Type B pancreatic cell (in vitro differentiated cells): ENCODE results near the gene TTBK1. TPM values are rescaled to one million over a fixed set of nuclear protein-coding genes. Genes with fewer than 3 reads are reported as not detected.
A peak's percentile ranks its signal among the peaks of the same experiment; 100 is the strongest.

ENCODE experiments used
- DNase-seq: peaks from one replicate; pipeline ENCODE4 v3.0.0; 2021; ENCODE audit warnings: mixed read lengths; ENCODE audit not compliant: unreplicated experiment; ENCODE audit errors: extremely low spot score
- H3K27ac Mint-ChIP-seq: 2 replicates; pipeline ENCODE4 v1.8.0; 2021; ENCODE audit warnings: mild to moderate bottlenecking, mixed read lengths
- H3K27me3 Mint-ChIP-seq: 2 replicates; pipeline ENCODE4 v1.8.0; 2021; ENCODE audit warnings: mixed read lengths
- H3K36me3 Mint-ChIP-seq: 2 replicates; pipeline ENCODE4 v1.8.0; 2021; ENCODE audit warnings: mixed read lengths
- H3K4me1 Mint-ChIP-seq: one replicate; pipeline ENCODE4 v1.8.0; 2021; ENCODE audit warnings: mixed read lengths; ENCODE audit not compliant: unreplicated experiment
- H3K4me3 Mint-ChIP-seq: 2 replicates; pipeline ENCODE4 v1.8.0; 2021; ENCODE audit warnings: mild to moderate bottlenecking, mixed read lengths
- H3K9me3 Mint-ChIP-seq: 2 replicates; pipeline ENCODE4 v1.8.0; 2021; ENCODE audit warnings: mixed read lengths
- total RNA-seq: library from RNA; stranded (reverse); gene quantifications from 2 replicates; pipeline ENCODE4 v1.2.1, GENCODE V29; 2021; ENCODE audit warnings: low replicate concordance
- TF ChIP-seq, protein P1 (sequence below): fragments of 200-600 bp; sonication (generic); conservative IDR thresholded peaks from 2 replicates; pipeline ENCODE4 v1.5.0; 2021; ENCODE audit warnings: antibody characterized with exemption, mild to moderate bottlenecking

Gene TTBK1
- total RNA-seq, 1 donor from 2014 or later, result 1.7 TPM

DNA sequence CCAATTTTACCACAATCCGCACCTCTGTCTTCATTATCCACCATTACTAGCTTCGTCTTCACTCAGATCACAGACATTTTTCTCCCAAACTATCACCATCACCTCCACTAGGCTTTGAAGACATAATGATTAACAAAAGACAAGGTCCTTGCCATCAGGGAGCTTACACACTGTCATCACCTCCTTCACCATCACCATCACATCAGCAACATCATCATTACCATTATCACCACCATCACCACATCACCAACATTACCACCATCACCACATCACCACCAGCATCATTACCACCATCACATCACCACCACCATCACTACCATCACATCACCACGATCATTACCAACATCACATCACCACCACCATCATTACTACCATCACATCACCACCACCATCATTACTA, 50.4 kb downstream of the TTBK1 start:
- Mint-ChIP-seq H3K9me3 (no peaks in the 10 kb centered on the region), H3K27ac (no peak overlapping the region), H3K4me1 (no peaks in the 10 kb centered on the region), H3K36me3 (no peaks in the 10 kb centered on the region), H3K4me3 (no peak overlapping the region), H3K27me3 (peaks cover 21% of the 10 kb centered on the region)
- TF ChIP-seq, protein P1, sequence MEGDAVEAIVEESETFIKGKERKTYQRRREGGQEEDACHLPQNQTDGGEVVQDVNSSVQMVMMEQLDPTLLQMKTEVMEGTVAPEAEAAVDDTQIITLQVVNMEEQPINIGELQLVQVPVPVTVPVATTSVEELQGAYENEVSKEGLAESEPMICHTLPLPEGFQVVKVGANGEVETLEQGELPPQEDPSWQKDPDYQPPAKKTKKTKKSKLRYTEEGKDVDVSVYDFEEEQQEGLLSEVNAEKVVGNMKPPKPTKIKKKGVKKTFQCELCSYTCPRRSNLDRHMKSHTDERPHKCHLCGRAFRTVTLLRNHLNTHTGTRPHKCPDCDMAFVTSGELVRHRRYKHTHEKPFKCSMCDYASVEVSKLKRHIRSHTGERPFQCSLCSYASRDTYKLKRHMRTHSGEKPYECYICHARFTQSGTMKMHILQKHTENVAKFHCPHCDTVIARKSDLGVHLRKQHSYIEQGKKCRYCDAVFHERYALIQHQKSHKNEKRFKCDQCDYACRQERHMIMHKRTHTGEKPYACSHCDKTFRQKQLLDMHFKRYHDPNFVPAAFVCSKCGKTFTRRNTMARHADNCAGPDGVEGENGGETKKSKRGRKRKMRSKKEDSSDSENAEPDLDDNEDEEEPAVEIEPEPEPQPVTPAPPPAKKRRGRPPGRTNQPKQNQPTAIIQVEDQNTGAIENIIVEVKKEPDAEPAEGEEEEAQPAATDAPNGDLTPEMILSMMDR, result no peak
- no peak for DNase-seq

DNA sequence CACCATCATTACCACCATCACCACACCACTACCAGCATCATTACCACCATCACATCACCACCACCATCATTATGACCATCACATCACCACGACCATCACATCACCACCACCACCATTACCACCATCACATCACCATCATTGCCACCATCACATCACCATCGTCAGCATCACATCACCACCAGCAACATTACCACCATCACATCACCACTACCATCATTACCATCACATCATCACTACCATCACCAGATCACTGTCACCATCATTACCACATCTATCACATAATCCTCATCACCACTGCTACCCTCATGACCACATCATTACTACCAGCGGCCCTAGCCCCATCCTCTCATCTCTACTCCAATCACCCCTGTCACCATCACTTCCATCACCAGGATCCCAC, 51.3 kb downstream of the TTBK1 start:
- no peak for DNase-seq
- no peak overlapping the region for H3K4me3 Mint-ChIP-seq
- TF ChIP-seq, protein P1, result no peak

DNA sequence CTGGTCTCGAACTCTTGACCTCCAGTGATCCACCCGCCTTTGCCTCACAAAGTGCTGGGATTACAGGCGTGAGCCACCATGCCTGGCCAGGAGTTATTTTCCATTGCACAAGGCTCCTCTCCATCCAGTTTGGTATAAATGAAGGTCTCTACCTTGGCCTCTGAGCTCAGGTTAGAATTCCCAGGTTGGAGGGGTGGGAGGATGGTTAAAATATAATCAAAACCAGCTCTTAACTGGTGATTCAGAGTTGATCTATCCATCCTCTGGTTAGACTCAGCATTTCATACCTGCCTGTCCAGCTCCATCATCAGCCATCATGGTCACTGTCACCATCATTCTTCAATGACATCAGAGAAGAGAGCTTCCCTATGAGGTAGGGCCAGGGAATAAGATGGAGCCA, 52.2 kb downstream of the TTBK1 start:
- DNase-seq, result no peak
- no peaks in the 10 kb centered on the region for H3K9me3 Mint-ChIP-seq
- no peak overlapping the region for H3K27ac Mint-ChIP-seq
- H3K36me3 Mint-ChIP-seq, result no peaks in the 10 kb centered on the region
- no peaks in the 10 kb centered on the region for H3K4me1 Mint-ChIP-seq
- no peak overlapping the region for H3K4me3 Mint-ChIP-seq
- H3K27me3 Mint-ChIP-seq, result peaks cover 21% of the 10 kb centered on the region
- TF ChIP-seq, protein P1, result no peak

More for the DNA sequence above, 51.3 kb downstream of the TTBK1 start:
- Mint-ChIP-seq H3K9me3 (no peaks in the 10 kb centered on the region), H3K4me1 (no peaks in the 10 kb centered on the region), H3K36me3 (no peaks in the 10 kb centered on the region), H3K27ac (no peak overlapping the region), H3K27me3 (peaks cover 20% of the 10 kb centered on the region)

DNA sequence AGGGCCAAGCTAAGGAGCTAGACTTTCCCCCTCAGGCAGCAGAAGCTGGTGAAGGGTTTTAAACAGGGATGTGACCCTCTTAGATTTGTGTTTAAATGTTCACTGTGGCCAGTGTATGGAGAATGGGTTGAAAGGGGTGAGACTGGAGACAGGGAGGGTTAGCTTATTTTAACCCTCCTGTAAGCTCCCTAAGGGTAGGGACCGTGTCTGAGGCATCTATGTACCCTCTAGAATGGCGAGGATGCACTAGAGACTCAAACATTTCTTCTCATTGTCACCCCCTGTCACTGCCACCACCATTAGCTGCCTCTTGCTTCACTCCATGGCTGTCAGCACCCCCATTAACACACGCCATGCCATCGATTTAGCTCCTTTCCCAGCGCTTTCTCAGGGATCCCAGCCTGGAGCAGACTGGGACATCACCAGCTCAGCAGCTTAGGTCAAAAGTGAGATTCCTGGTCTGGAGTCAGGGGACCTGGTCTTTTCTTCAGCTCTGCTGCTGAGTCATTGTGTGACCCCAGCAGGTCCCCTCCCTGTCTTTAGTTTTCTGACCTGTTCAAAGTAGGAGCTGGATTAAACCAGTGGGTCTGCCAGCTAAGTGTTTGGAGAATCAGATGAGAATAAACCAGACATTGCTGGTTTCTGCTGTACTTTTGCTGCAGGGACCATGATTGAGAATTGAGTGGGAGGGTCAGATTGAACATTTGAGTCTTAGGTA, 53.7 kb downstream of the TTBK1 start:
- TF ChIP-seq, protein P1, result no peak
- Mint-ChIP-seq H3K27ac (no peak overlapping the region), H3K4me3 (no peak overlapping the region), H3K9me3 (no peaks in the 10 kb centered on the region), H3K36me3 (no peaks in the 10 kb centered on the region), H3K4me1 (no peaks in the 10 kb centered on the region), H3K27me3 (peaks cover 23% of the 10 kb centered on the region)
- peak; percentile 20 for DNase-seq

DNA sequence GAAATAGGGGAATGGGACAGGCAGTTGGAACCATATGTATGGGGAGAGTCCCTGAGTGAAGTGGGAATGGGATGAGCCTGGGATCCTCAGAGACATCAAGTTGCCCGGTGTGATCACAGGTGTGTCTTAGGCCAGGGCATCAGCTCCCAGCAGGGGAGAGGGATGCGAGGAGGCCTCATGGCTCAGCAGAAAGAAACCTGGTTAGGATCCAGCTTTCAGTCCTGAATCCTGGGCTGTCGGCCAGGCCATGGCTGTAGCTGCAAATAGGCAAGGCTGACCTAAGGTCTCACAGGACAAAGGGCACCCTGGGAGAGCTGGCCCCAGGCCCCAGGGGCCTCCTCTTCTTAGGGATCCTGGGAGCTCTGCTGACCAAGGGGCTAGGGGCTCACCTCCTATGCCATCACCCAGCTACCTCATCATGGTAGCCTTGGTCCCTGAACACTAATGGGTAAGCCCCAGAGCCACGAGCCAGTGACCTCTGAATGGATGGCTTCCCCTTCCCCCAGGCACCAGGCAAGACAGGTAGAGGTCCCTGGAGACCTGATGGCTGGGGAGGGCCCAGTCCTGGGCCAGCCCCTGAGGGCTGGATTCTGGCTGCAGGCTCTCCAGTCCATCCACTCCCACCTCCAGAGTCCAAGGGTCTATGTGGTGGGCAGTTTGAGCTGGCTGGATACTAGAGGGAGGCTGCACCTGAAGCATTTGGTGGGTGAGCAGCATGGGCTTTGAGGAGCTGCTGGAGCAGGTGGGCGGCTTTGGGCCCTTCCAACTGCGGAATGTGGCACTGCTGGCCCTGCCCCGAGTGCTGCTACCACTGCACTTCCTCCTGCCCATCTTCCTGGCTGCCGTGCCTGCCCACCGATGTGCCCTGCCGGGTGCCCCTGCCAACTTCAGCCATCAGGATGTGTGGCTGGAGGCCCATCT, 54.6 kb downstream of the TTBK1 start, which contains the start of gene SLC22A7:
SLC22A7 (plus strand) TSS at position 617 of the 921 bp plus-strand sequence; CDS start at position 716, 99 bp downstream.
- Mint-ChIP-seq H3K27ac (no peak within 1 kb of the TSS), H3K36me3 (no peaks in the 10 kb centered on the region), H3K27me3 (peaks cover 20% of the 10 kb centered on the region), H3K4me3 (no peak within 1 kb of the TSS), H3K4me1 (no peaks in the 10 kb centered on the region), H3K9me3 (no peaks in the 10 kb centered on the region)
- DNase-seq, result no peak
- TF ChIP-seq, protein P1, result no peak
